Endometrium (tissue), 2 donors: ENCODE measurements around the gene PACSIN2.

Experiments
- FAIRE-seq: peaks from 2 replicates; lab custom pipeline; 2012; peaks lifted over from hg19 to GRCh38; lab: Jason Lieb, UNC
- donor health status: control.
- donor health status: control.

PACSIN2 gene

GRCh38 chr22:42856865-42857704 is 157.9 kb downstream of the PACSIN2 start, which contains the start of gene ARFGAP3:
Gene ARFGAP3 (minus strand): TSS chr22:42857273. CDS start chr22:42857182, 91 bp downstream.
- FAIRE-seq = no peak

GRCh38 chr22:42856179-42856864 is 158.6 kb downstream of the PACSIN2 start:
- no peak for FAIRE-seq

- FAIRE-seq = no peak
Measured at GRCh38 chr22:42855721-42856120, 159.2 kb downstream of the PACSIN2 start.

- no peak for FAIRE-seq
Measured at GRCh38 chr22:42855211-42855610, 159.7 kb downstream of the PACSIN2 start.

- no peak for FAIRE-seq
Measured at GRCh38 chr22:42848941-42849550, 165.9 kb downstream of the PACSIN2 start.

GRCh38 chr22:42847110-42847509 is 167.8 kb downstream of the PACSIN2 start:
- no peak for FAIRE-seq

- FAIRE-seq = peak; percentile 66
Measured at GRCh38 chr22:42844756-42845155, 170.2 kb downstream of the PACSIN2 start.

- no peak for FAIRE-seq
Measured at GRCh38 chr22:42842658-42843370, 172.1 kb downstream of the PACSIN2 start.

GRCh38 chr22:42841444-42841843 is 173.5 kb downstream of the PACSIN2 start:
- no peak for FAIRE-seq

- FAIRE-seq = no peak
Measured at GRCh38 chr22:42837556-42837955, 177.4 kb downstream of the PACSIN2 start.

- FAIRE-seq = no peak
Measured at GRCh38 chr22:42836026-42836425, 178.9 kb downstream of the PACSIN2 start.

- FAIRE-seq = no peak
Measured at GRCh38 chr22:42834177-42834949, 180.6 kb downstream of the PACSIN2 start.

- FAIRE-seq = no peak
Measured at GRCh38 chr22:42833104-42833503, 181.8 kb downstream of the PACSIN2 start.

- no peak for FAIRE-seq
Measured at GRCh38 chr22:42831712-42832111, 183.2 kb downstream of the PACSIN2 start.

GRCh38 chr22:42830161-42830560 is 184.8 kb downstream of the PACSIN2 start:
- FAIRE-seq = no peak

GRCh38 chr22:42829302-42829701 is 185.6 kb downstream of the PACSIN2 start:
- FAIRE-seq = no peak

- no peak for FAIRE-seq
Measured at GRCh38 chr22:42825796-42826195, 189.2 kb downstream of the PACSIN2 start.

GRCh38 chr22:42821386-42821785 is 193.6 kb downstream of the PACSIN2 start:
- FAIRE-seq = no peak

GRCh38 chr22:42820045-42820763 is 194.7 kb downstream of the PACSIN2 start:
- no peak for FAIRE-seq
